Measurements from ENCODE around the gene ATG16L2. TPM values are rescaled to one million over a fixed set of nuclear protein-coding genes. Genes with fewer than 3 reads are reported as not detected.

ATG16L2 gene
- total and polyA plus RNA-seq, 10 of the 15 experiments (the other 5 are each of a cell fraction or from before 2014, with no cell fraction given): 1.9 to 67.7 (median 30.4) TPM

GRCh38 chr11:72867970-72868369 lies 53.8 kb downstream of the ATG16L2 start (continued):
- no peak for TF ChIP-seq E2F4 (IDR thresholded peaks at IDR 0.05; ENCODE audit: low read depth, low read length)

GRCh38 chr11:72869831-72870230 lies 55.6 kb downstream of the ATG16L2 start:
- peaks cover 1 to 16% of the 10 kb centered on the region in 2 experiments for H3K36me3 ChIP-seq (ENCODE audit: control insufficient read depth in 2 of 2, insufficient read depth in 2 of 2, low read length in 1 of 2)
- ChIA-PET RAD21 (ENCODE audit: unreplicated experiment) (no interaction called here), CTCF (no interaction called here), POLR2A (no interaction called here), SMC1A (ENCODE audit: uncharacterized antibody, unreplicated experiment) (no interaction called here)
- WGBS (ENCODE audit: insufficient coverage, insufficient replicate concordance, low lambda C conversion rate, missing lambda C conversion rate): 88% methylated on average over 4 of the region's 4 CpGs
- intact Hi-C loops (cut with micrococcal nuclease; ENCODE audit: unreplicated experiment) (no loop called here), in situ Hi-C loops (cut with MboI) (no loop called here)
- H2AFZ ChIP-seq (ENCODE audit: control insufficient read depth, low read depth, low read length): no peak overlapping the region
- H3K4me1 ChIP-seq (ENCODE audit: control insufficient read depth, insufficient read depth, low read length): no peaks in the 10 kb centered on the region
- no peaks in the 10 kb centered on the region for H3K79me2 ChIP-seq (ENCODE audit: control insufficient read depth, insufficient read depth, low read length)
- H4K20me1 ChIP-seq (ENCODE audit: control insufficient read depth, insufficient read depth): no peaks in the 10 kb centered on the region
- no peak overlapping the region for H3K4me2 ChIP-seq (ENCODE audit: control insufficient read depth, insufficient read depth)
- ATAC-seq (no peak), DNase-seq (ENCODE audit: low read depth, low spot score) (no peak), FAIRE-seq (no peak)
- H3K4me3 ChIP-seq: no peak overlapping the region
- no TSS peak for BruUV-seq (replicated peaks)
- H3K27ac ChIP-seq (ENCODE audit: control insufficient read depth, insufficient read depth): no peak overlapping the region
- no peaks in the 10 kb centered on the region for H3K27me3 ChIP-seq (replicated peaks in 1 of 2; ENCODE audit: control insufficient read depth in 2 of 2, insufficient read depth in 2 of 2, low read length in 1 of 2)
- H3K9me3 ChIP-seq (replicated peaks; ENCODE audit: control insufficient read depth, insufficient read depth, low read length): no peaks in the 10 kb centered on the region
- TF ChIP-seq ZNF274 (IDR thresholded peaks at IDR 0.05; ENCODE audit: insufficient read depth, insufficient read length): no peak
- no peak for TF ChIP-seq JUNB (IDR thresholded peaks at IDR 0.05)
- no peak for TF ChIP-seq ZNF592 (IDR thresholded peaks at IDR 0.05)
- no peak for TF ChIP-seq TCF12 (IDR thresholded peaks at IDR 0.05; ENCODE audit: low read depth, low read length)
- no peak for TF ChIP-seq CEBPB (IDR thresholded peaks at IDR 0.05; ENCODE audit: borderline replicate concordance in 1 of 2, low read depth in 2 of 2, low read length in 2 of 2)
- TF ChIP-seq RUNX3 (IDR thresholded peaks at IDR 0.05; ENCODE audit: low read length): no peak
- TF ChIP-seq GATAD2B (conservative IDR thresholded peaks at IDR 0.05; ENCODE audit: low read depth): no peak
- TF ChIP-seq JUND (IDR thresholded peaks at IDR 0.05; ENCODE audit: low read depth, low read length): no peak
- no peak for TF ChIP-seq TCF7 (IDR thresholded peaks at IDR 0.05; ENCODE audit: borderline replicate concordance)
- no peak for TF ChIP-seq PRDM15 (CRISPR knock-in tag; IDR thresholded peaks at IDR 0.05)
- TF ChIP-seq ZZZ3 (IDR thresholded peaks at IDR 0.05; ENCODE audit: control insufficient read depth, insufficient read length, low read depth): no peak
- TF ChIP-seq NBN (IDR thresholded peaks at IDR 0.05): no peak
- H3K9ac ChIP-seq (ENCODE audit: control insufficient read depth, insufficient read depth, low read length): no peak overlapping the region
